Measurements from ENCODE around the gene ZNF432.
"Not testable (repeated sequence)": the region's sequence is repeated elsewhere in the genome, so short reads cannot be mapped to it uniquely, and the experiment has no call there.

- TF ChIP-seq POLR2A, CTCF, POLR2AphosphoS5 (IDR thresholded peaks at IDR 0.05): not testable (repeated sequence)
Observed at GRCh38 chr19:52051736-52052135, 3.1 kb upstream of the ZNF432 start.
